ENCODE results near the gene PIGS. TPM values are rescaled to one million over a fixed set of nuclear protein-coding genes. Genes with fewer than 3 reads are reported as not detected.

PIGS gene
- total RNA-seq, 2 experiments from 2014 or later, result 61.0 to 66.2 TPM

GRCh38 chr17:28544402-28545140 lies 26.8 kb downstream of the PIGS start:
- H3K9me3 Mint-ChIP-seq (ENCODE audit: low read depth), result no peaks in the 10 kb centered on the region
- no peaks in the 10 kb centered on the region for H3K27me3 Mint-ChIP-seq
- H3K4me3 Mint-ChIP-seq, result no peak overlapping the region
- no peak overlapping the region for H3K27ac Mint-ChIP-seq
- peaks cover 3% of the 10 kb centered on the region for H3K36me3 Mint-ChIP-seq
- H3K4me1 Mint-ChIP-seq, result peaks cover 16% of the 10 kb centered on the region
- DNase-seq, result no peak
- CTCF ChIA-PET, result no interaction called here
- ATAC-seq, result no peak

GRCh38 chr17:28541439-28541838 lies 29.9 kb downstream of the PIGS start:
- ATAC-seq (no peak), DNase-seq (no peak)
- H3K27me3 Mint-ChIP-seq, result no peaks in the 10 kb centered on the region
- H3K27ac Mint-ChIP-seq, result no peak overlapping the region
- no peaks in the 10 kb centered on the region for H3K4me1 Mint-ChIP-seq
- H3K4me3 Mint-ChIP-seq, result no peak overlapping the region
- H3K36me3 Mint-ChIP-seq, result no peaks in the 10 kb centered on the region
- CTCF ChIA-PET, result interaction anchor here (0.6 to 2.5 kb wide), 12 partner anchors 8 to 239 kb away, joined by 3 to 24 read pairs (median 3); partner anchors contain the start of genes ALDOC and TNFAIP1
- H3K9me3 Mint-ChIP-seq (ENCODE audit: low read depth), result no peaks in the 10 kb centered on the region

- CTCF ChIA-PET, result interaction anchor here (1.0 to 2.5 kb wide), 14 partner anchors 10 to 205 kb away, joined by 3 to 24 read pairs (median 3); partner anchors contain the start of genes ALDOC, PIGS and TNFAIP1
- no peaks in the 10 kb centered on the region for H3K36me3 Mint-ChIP-seq
- no peak for ATAC-seq
Measured at GRCh38 chr17:28540231-28540630, 31.1 kb downstream of the PIGS start.

GRCh38 chr17:28538296-28538895 lies 32.9 kb downstream of the PIGS start:
- H3K36me3 Mint-ChIP-seq, result no peaks in the 10 kb centered on the region
- no peak overlapping the region for H3K4me3 Mint-ChIP-seq
- no peak overlapping the region for H3K27ac Mint-ChIP-seq
- H3K9me3 Mint-ChIP-seq (ENCODE audit: low read depth), result no peaks in the 10 kb centered on the region
- DNase-seq (no peak), ATAC-seq (no peak)
- CTCF ChIA-PET, result interaction anchor here (1.4 to 3.7 kb wide), 3 partner anchors 10 to 70 kb away, joined by 5 to 19 read pairs (median 6); no protein-coding TSS in a partner anchor
- no peaks in the 10 kb centered on the region for H3K27me3 Mint-ChIP-seq
- H3K4me1 Mint-ChIP-seq, result no peaks in the 10 kb centered on the region

More at GRCh38 chr17:28540231-28540630, 31.1 kb downstream of the PIGS start:
- no peak for DNase-seq
- no peak overlapping the region for H3K4me3 Mint-ChIP-seq
- H3K27ac Mint-ChIP-seq, result no peak overlapping the region
- no peaks in the 10 kb centered on the region for H3K4me1 Mint-ChIP-seq
- H3K9me3 Mint-ChIP-seq (ENCODE audit: low read depth), result no peaks in the 10 kb centered on the region
- no peaks in the 10 kb centered on the region for H3K27me3 Mint-ChIP-seq

- no peaks in the 10 kb centered on the region for H3K36me3 Mint-ChIP-seq
- H3K27ac Mint-ChIP-seq, result no peak overlapping the region
- H3K4me1 Mint-ChIP-seq, result no peaks in the 10 kb centered on the region
- CTCF ChIA-PET, result interaction anchor here (1.4 to 3.7 kb wide), 4 partner anchors 11 to 69 kb away, joined by 4 to 19 read pairs (median 6); no protein-coding TSS in a partner anchor
- H3K4me3 Mint-ChIP-seq, result no peak overlapping the region
- no peaks in the 10 kb centered on the region for H3K9me3 Mint-ChIP-seq (ENCODE audit: low read depth)
- no peaks in the 10 kb centered on the region for H3K27me3 Mint-ChIP-seq
- no peak for DNase-seq
- ATAC-seq, result no peak
Measured at GRCh38 chr17:28537219-28537610, 34.1 kb downstream of the PIGS start.

- CTCF ChIA-PET, result interaction anchor here (1.4 to 3.7 kb wide), 5 partner anchors 11 to 68 kb away, joined by 4 to 19 read pairs (median 5); no protein-coding TSS in a partner anchor
- H3K9me3 Mint-ChIP-seq (ENCODE audit: low read depth), result no peaks in the 10 kb centered on the region
Measured at GRCh38 chr17:28536532-28537218, 34.6 kb downstream of the PIGS start.

GRCh38 chr17:28534740-28535375 lies 36.5 kb downstream of the PIGS start:
- CTCF ChIA-PET, result interaction anchor here (1.6 to 3.7 kb wide), 2 partner anchors 13 to 41 kb away, joined by 5 to 19 read pairs; no protein-coding TSS in a partner anchor
- Mint-ChIP-seq H3K36me3 (no peaks in the 10 kb centered on the region), H3K4me1 (no peaks in the 10 kb centered on the region), H3K27ac (no peak overlapping the region), H3K4me3 (no peak overlapping the region), H3K27me3 (peaks cover 4% of the 10 kb centered on the region), H3K9me3 (ENCODE audit: low read depth) (no peaks in the 10 kb centered on the region)
- DNase-seq (no peak), ATAC-seq (no peak)

More at GRCh38 chr17:28536532-28537218, 34.6 kb downstream of the PIGS start:
- DNase-seq (no peak), ATAC-seq (no peak)
- H3K4me3 Mint-ChIP-seq, result no peak overlapping the region
- no peaks in the 10 kb centered on the region for H3K36me3 Mint-ChIP-seq
- H3K27me3 Mint-ChIP-seq, result peaks cover 1% of the 10 kb centered on the region
- no peaks in the 10 kb centered on the region for H3K4me1 Mint-ChIP-seq
- H3K27ac Mint-ChIP-seq, result no peak overlapping the region

GRCh38 chr17:28533091-28533807 lies 38.1 kb downstream of the PIGS start:
- Mint-ChIP-seq H3K27me3 (peaks cover 4% of the 10 kb centered on the region), H3K36me3 (no peaks in the 10 kb centered on the region), H3K9me3 (ENCODE audit: low read depth) (no peaks in the 10 kb centered on the region), H3K4me3 (no peak overlapping the region), H3K27ac (no peak overlapping the region), H3K4me1 (no peaks in the 10 kb centered on the region)
- ATAC-seq, result no peak
- DNase-seq, result no peak
- CTCF ChIA-PET, result no interaction called here

- H3K27me3 Mint-ChIP-seq, result peaks cover 4% of the 10 kb centered on the region
- H3K36me3 Mint-ChIP-seq, result no peaks in the 10 kb centered on the region
- no peak for DNase-seq
- ATAC-seq, result no peak
- no peaks in the 10 kb centered on the region for H3K9me3 Mint-ChIP-seq (ENCODE audit: low read depth)
- H3K4me1 Mint-ChIP-seq, result no peaks in the 10 kb centered on the region
- CTCF ChIA-PET, result interaction anchor here (1.2 kb wide), 1 partner anchor 14 kb away, joined by 4 read pairs; no protein-coding TSS in a partner anchor
- no peak overlapping the region for H3K27ac Mint-ChIP-seq
- H3K4me3 Mint-ChIP-seq, result no peak overlapping the region
Measured at GRCh38 chr17:28532050-28532960, 39.0 kb downstream of the PIGS start.

GRCh38 chr17:28530926-28531325 lies 40.4 kb downstream of the PIGS start:
- no peak overlapping the region for H3K27ac Mint-ChIP-seq
- H3K36me3 Mint-ChIP-seq, result no peaks in the 10 kb centered on the region
- DNase-seq (no peak), ATAC-seq (no peak)
- no peak overlapping the region for H3K4me3 Mint-ChIP-seq
- H3K4me1 Mint-ChIP-seq, result no peaks in the 10 kb centered on the region
- H3K27me3 Mint-ChIP-seq, result peaks cover 4% of the 10 kb centered on the region
- no peaks in the 10 kb centered on the region for H3K9me3 Mint-ChIP-seq (ENCODE audit: low read depth)
- CTCF ChIA-PET, result interaction anchor here (1.1 kb wide), 1 partner anchor 10 kb away, joined by 3 read pairs; no protein-coding TSS in a partner anchor

GRCh38 chr17:28530250-28530649 lies 41.1 kb downstream of the PIGS start:
- no peaks in the 10 kb centered on the region for H3K9me3 Mint-ChIP-seq (ENCODE audit: low read depth)
- ATAC-seq (no peak), DNase-seq (no peak)
- H3K4me1 Mint-ChIP-seq, result no peaks in the 10 kb centered on the region
- H3K27me3 Mint-ChIP-seq, result peaks cover 4% of the 10 kb centered on the region
- H3K36me3 Mint-ChIP-seq, result no peaks in the 10 kb centered on the region
- CTCF ChIA-PET, result interaction anchor here (1.1 kb wide), 1 partner anchor 11 kb away, joined by 3 read pairs; no protein-coding TSS in a partner anchor
- no peak overlapping the region for H3K27ac Mint-ChIP-seq
- no peak overlapping the region for H3K4me3 Mint-ChIP-seq

GRCh38 chr17:28529013-28529400 lies 42.3 kb downstream of the PIGS start:
- no peak overlapping the region for H3K4me3 Mint-ChIP-seq
- H3K36me3 Mint-ChIP-seq, result no peaks in the 10 kb centered on the region
- CTCF ChIA-PET, result interaction anchor here (1.5 kb wide), 1 partner anchor 18 kb away, joined by 6 read pairs; no protein-coding TSS in a partner anchor
- no peak for ATAC-seq
- no peaks in the 10 kb centered on the region for H3K9me3 Mint-ChIP-seq (ENCODE audit: low read depth)
- H3K27me3 Mint-ChIP-seq, result peaks cover 4% of the 10 kb centered on the region
- no peaks in the 10 kb centered on the region for H3K4me1 Mint-ChIP-seq
- no peak overlapping the region for H3K27ac Mint-ChIP-seq
- DNase-seq, result no peak
